ENCODE results near the gene FIP1L1. TPM values are rescaled to one million over a fixed set of nuclear protein-coding genes. Genes with fewer than 3 reads are reported as not detected.

FIP1L1 gene
- total and polyA plus RNA-seq, 2 of the 13 experiments (the other 11 are each of a cell fraction or from before 2014, with no cell fraction given), result 14.9 to 69.4 TPM

DNA sequence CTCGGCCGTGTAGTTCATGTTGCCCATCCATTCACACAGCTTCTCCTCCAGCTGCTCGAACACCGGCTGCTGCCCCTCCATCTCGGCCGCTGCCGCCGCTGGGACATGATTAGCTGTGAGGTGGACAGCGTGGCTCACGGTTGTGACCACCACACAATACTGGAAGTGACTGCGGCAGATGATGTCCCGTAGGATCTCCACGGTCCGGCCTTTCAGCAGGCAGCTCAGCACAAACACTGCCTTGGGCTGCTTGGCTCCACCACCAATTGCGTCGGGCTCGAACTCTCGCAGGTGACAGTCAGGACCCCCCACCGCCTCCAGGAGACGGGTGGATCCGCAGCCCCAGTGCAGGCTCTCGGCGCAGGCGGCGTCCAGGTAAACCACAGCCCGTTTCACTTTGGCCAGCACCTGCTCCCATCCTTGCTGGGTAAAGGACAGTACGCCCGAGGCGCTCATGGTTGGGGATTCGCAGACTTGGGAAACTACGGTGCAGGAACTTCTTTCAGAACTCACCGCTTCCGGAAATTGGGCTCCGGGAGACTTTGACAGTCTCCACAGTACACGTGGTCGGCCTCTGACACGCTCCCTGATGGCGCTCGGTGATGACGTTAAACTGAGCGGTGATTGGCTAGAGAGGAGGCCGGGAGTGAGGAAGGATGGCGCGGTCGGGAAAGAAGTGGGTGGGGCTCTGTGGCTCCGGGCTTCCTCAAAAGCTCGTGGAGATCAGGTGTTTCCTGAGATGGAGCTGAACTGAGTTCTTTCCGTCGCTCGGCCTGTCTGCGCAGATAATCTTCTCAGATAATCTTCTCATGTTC lies 11.7 kb upstream of the FIP1L1 start, which contains the start of gene SCFD2 (continued):
- TF ChIP-seq TOE1 (CRISPR knock-in tag; IDR thresholded peaks at IDR 0.05) (no peak), TFDP2 (CRISPR knock-in tag; IDR thresholded peaks at IDR 0.05) (peak; percentile 83), ZNF274 (CRISPR knock-in tag; IDR thresholded peaks at IDR 0.05) (peak; percentile 78), PCBP2 (optimal IDR thresholded peaks at IDR 0.05; ENCODE audit: low read depth, low read length, poor library complexity, severe bottlenecking) (no peak), HOXA5 (CRISPR knock-in tag; IDR thresholded peaks at IDR 0.05) (no peak), KAT2B (IDR thresholded peaks at IDR 0.05; ENCODE audit: borderline replicate concordance, low read depth, low read length) (no peak), ZNF331 (CRISPR knock-in tag; IDR thresholded peaks at IDR 0.05) (peak; percentile 47; the same call in 1 of the 2 replicates), AKNA (CRISPR knock-in tag; IDR thresholded peaks at IDR 0.05; ENCODE audit: borderline replicate concordance) (no peak), BCLAF1 (IDR thresholded peaks at IDR 0.05) (no peak), ZSCAN9 (CRISPR knock-in tag; IDR thresholded peaks at IDR 0.05; ENCODE audit: borderline replicate concordance) (no peak), SMAD1 (CRISPR knock-in tag; IDR thresholded peaks at IDR 0.05; ENCODE audit: borderline replicate concordance, low read depth) (no peak), NR2F1 (CRISPR knock-in tag; IDR thresholded peaks at IDR 0.05) (0 out of 4 replicates have a peak, but pooled peaks of 1 of the 2 experiments have one; percentile 16), HOXA3 (CRISPR knock-in tag; IDR thresholded peaks at IDR 0.05) (peak; percentile 92), TGIF2 (CRISPR knock-in tag; IDR thresholded peaks at IDR 0.05) (peak; percentile 100), ZNF543 (CRISPR knock-in tag; IDR thresholded peaks at IDR 0.05) (no peak), ZNF350 (CRISPR knock-in tag; IDR thresholded peaks at IDR 0.05; ENCODE audit: borderline replicate concordance, low read depth) (peak; percentile 46; the same call in 1 of the 2 replicates), PHF20 (CRISPR knock-in tag; IDR thresholded peaks at IDR 0.05) (peak; percentile 98), SAP130 (CRISPR knock-in tag; IDR thresholded peaks at IDR 0.05; ENCODE audit: low read depth) (peak; percentile 100)
- TF ChIP-seq, protein P1, sequence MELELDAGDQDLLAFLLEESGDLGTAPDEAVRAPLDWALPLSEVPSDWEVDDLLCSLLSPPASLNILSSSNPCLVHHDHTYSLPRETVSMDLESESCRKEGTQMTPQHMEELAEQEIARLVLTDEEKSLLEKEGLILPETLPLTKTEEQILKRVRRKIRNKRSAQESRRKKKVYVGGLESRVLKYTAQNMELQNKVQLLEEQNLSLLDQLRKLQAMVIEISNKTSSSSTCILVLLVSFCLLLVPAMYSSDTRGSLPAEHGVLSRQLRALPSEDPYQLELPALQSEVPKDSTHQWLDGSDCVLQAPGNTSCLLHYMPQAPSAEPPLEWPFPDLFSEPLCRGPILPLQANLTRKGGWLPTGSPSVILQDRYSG (CRISPR knock-in tag; IDR thresholded peaks at IDR 0.05), result peak; percentile 86; the same call in 1 of the 2 replicates
